Cardiac septum (tissue), 1 donor: ENCODE measurements around the gene KRT14. TPM values are rescaled to one million over a fixed set of nuclear protein-coding genes. Genes with fewer than 3 reads are reported as not detected.
"Not testable (repeated sequence)": the region's sequence is repeated elsewhere in the genome, so short reads cannot be mapped to it uniquely, and the experiment has no call there.

ENCODE experiments used
- DNase-seq: peaks from one replicate; pipeline ENCODE4 v3.0.0-alpha.2; 2020; ENCODE audit warnings: low spot score
- intact Hi-C: fragments of 100-400 bp; cut with DNase I; formaldehyde crosslinking; loops from one replicate; pipeline ENCODE4 v1.14.0; 2022
- total RNA-seq: library from RNA; stranded (reverse); fragmentation: NEBNext Ultra II Directional; extraction: Animal tissue kit (Norgen Biotek cat#: 25700); gene quantifications from one replicate; pipeline ENCODE4 v1.2.1, GENCODE V29; 2021
- donor health status: DM: no; HTN: no; CAD: no.

The KRT14 gene
- total RNA-seq, 1 donor from 2014 or later, result not detected

DNA sequence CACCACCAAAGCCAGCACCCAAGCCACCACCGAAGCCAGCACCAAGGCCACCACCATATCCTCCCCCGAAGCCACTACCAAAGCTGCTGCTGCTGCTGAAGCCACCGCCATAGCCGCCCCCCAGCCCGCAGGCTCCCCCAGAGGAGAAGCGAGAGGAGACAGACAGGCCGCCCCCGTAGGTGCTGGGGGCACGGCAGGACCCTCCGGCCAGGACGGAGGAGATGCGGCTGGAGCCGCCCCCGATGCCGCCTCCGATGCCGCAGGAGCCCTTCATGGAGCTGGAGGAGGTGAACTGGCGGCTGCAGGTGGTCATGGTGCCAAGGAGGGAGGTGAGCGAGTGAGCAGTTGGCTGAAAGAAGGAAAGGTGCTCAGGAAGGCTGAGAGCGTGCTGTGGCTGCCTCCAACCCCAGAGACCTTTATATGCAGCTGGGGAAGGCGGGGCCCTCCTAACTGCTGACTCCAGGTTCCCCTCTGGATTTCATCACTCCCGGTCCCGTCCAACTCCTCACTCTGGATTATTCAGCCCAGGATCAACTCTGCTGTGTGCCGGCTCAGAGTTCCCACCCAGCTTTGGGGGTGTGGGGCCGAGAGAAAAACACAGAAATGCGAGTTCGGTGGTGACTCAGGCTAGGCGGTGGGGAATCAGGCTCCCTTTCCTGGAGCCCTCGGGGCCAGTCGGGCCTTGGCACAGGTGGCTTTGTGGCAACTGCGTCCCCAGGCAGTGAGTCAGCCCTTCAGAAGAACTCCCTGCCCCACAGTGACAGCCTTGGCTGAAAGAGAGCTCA, 25.9 kb upstream of the KRT14 start, which contains the start of gene KRT16:
KRT16 (minus strand) TSS at position 392 of the 785 bp plus-strand sequence; CDS start at position 313, 79 bp downstream.
- intact Hi-C loops, DNase-seq: not testable (repeated sequence)

GRCh38 chr17:41610965-41611640, 24.4 kb upstream of the KRT14 start:
- intact Hi-C loops, result no loop called here
- no peak for DNase-seq

GRCh38 chr17:41610061-41610517, 23.4 kb upstream of the KRT14 start:
- DNase-seq, intact Hi-C loops: not testable (repeated sequence)

GRCh38 chr17:41606930-41607329, 20.2 kb upstream of the KRT14 start:
- intact Hi-C loops, DNase-seq: not testable (repeated sequence)

DNA sequence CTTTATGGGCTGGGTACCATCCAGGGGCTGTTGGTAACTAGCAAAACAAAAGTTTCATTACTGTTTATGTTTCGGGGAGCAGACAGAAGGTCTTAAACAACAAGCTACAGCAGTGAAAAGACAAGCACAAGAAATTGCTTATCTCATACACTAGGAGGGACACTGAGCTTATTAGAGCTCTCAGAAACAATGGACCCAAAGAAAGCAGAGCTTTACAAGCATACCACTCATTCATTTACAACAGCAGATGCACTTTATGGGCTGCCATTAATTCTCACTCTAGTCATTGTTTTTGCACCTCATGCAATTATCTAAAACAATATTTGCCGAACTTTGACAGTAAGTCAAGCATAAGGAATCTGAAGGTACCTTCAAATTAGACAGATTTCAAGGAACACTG, 15.8 kb upstream of the KRT14 start:
- intact Hi-C loops, result no loop called here
- no peak for DNase-seq

- intact Hi-C loops, result no loop called here
- no peak for DNase-seq
Measured at GRCh38 chr17:41600318-41600717, 13.6 kb upstream of the KRT14 start.

- DNase-seq, result no peak
- intact Hi-C loops, result no loop called here
Measured at GRCh38 chr17:41599680-41600079, 13.0 kb upstream of the KRT14 start.

DNA sequence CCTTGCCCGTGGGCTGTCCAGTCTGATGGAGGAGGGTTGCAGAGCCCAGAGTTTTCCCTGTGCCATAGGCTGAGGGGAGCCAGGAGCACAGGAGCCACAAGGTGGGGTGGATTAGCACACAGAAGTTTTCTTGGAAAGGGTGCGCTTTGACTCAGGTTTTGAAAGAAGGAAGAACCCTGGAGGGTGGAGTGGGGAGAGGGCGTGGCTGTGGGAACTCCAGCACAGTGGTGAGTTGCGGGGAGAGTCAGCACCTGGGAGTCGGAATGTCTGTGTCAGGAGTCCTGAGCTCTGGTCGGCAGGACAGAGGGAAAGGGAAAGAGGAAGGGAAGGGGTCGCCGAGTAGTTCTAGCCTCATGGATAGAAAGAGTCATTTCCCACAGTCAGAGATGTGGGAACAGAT, 8.9 kb upstream of the KRT14 start:
- intact Hi-C loops, result no loop called here
- DNase-seq, result no peak

GRCh38 chr17:41594363-41594915, 7.7 kb upstream of the KRT14 start:
- intact Hi-C loops, result no loop called here
- DNase-seq, result no peak

DNA sequence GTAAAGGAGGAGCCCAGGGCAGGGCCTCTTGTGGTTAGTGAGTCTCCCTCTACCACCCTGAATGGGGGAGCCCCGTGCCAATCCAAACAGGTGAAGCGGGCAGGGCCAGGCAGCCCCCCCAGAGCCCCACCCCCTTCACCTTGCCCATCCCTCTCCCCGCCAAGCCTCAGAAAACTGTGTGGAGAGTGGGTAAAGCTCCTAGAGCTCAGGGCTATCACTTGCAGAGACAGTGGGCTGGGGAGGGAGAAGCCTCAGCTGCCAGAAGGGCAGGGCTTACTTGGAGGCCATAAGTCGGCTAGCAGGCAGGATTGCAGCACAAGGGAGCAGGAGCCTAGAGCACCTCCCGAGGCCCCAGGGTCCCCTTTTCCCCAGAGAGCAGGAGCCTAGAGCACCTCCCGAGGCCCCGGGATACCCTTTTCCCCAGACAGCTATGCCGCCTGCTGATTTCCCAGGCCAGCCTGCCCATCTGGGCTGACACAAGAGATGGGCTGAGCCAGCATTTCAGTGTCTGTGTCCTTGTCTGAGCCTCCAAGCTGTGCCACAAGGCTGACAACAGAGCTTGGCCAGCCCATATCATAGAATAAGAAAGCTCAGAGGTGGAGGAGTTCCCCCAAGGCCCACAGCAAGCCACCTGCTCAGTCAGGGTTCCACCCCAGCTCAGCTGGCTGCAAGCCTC, 6.7 kb upstream of the KRT14 start:
- intact Hi-C loops, result no loop called here
- no peak for DNase-seq

- no peak for DNase-seq
- intact Hi-C loops, result no loop called here
Measured at GRCh38 chr17:41592601-41593305, 6.1 kb upstream of the KRT14 start.

GRCh38 chr17:41589301-41589700, 2.6 kb upstream of the KRT14 start:
- intact Hi-C loops, result no loop called here
- DNase-seq, result no peak

GRCh38 chr17:41588126-41588810, 1.6 kb upstream of the KRT14 start:
- no peak for DNase-seq
- intact Hi-C loops, result no loop called here

- intact Hi-C loops, result no loop called here
- DNase-seq, result no peak
Measured at GRCh38 chr17:41585301-41586056, 1.2 kb downstream of the KRT14 start.

DNA sequence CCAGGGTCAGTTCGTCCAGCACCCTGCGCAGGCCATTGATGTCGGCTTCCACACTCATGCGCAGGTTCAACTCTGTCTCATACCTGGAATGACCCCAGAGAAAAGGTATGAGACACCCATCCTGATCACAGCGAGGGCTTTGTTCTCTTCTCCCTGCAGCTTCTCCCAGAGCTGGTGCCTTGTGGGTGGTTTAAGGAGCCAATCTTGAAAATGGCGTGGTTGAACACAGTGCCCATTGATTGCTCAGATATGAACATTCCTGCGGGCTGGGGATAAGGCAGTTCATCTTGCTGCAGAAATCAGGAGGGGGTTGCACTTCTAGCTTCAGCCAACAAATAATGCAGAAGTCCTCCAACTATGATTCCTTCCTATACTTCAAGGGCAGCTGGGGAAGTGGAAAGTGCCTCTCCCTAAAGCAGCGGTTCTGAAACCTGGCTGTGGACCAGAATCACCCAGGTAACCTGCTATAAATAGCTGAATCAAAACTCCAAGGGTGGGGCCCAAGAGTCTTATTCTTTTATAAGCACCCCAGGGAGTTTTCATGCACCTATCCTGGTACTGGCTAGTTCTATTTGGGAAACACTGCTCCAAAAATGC, 2.3 kb downstream of the KRT14 start:
- intact Hi-C loops, result not testable (repeated sequence)

DNA sequence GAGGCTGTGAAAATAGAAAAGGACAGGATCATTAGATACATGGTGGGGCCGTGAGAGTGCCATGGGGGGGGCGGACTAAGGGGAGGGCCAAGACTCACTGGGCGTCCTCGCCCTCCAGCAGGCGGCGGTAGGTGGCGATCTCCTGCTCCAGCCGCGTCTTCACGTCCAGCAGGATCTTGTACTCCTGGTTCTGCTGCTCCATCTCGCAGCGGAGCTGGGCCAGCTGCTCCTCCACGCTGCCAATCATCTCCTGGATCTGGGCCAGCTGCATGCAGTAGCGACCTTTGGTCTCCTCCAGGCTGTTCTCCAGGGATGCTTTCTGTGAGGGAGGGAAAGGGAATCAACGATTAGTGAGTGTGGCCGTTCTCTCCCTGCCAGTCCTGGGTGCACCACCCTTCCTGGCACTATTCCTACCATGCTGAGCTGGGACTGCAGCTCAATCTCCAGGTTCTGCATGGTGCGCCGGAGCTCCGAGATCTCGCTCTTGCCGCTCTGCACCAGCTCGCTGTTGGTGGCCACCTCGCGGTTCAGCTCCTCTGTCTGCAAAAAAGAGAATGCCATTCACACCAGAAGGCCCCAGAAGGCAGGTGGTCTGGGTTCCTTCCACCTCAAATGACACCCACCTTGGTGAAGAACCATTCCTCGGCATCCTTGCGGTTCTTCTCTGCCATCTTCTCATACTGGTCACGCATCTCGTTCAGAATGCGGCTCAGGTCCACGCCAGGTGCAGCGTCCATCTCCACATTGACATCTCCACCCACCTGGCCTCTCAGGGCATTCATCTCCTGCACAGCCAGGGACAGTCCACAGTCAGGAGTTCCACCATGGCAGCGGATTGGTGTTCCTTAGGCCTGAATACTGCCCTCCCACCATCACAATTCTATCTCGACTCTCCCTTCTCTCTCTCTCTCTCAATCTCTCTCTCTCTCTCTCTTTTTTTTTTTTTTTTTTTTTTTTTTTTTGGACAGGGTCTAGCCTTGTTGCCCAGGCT, 3.3 kb downstream of the KRT14 start:
- intact Hi-C loops, result no loop called here
- DNase-seq, result no peak

More for the DNA sequence above, 2.3 kb downstream of the KRT14 start:
- not testable (repeated sequence) for DNase-seq
